H1 (cell line): ENCODE data around the gene RNF44. TPM values are rescaled to one million over a fixed set of nuclear protein-coding genes. Genes with fewer than 3 reads are reported as not detected.

Experiments
- CBX8 ChIP-seq: fragments of 300-800, 300-1000 bp; sonication (generic); IDR thresholded peaks from 2 replicates; pipeline ENCODE4 v1.7.1; 2016; ENCODE audit warnings: low read depth, low read length, borderline replicate concordance
- KDM1A ChIP-seq: fragments of 200-600, 300-600 bp; sonication (generic); IDR thresholded peaks from 2 replicates; pipeline ENCODE4 v1.7.1; 2016; ENCODE audit warnings: mild to moderate bottlenecking, low read length, borderline replicate concordance
- MAFK ChIP-seq: IDR thresholded peaks from 2 replicates; pipeline ENCODE4 v1.6.1; 2012; ENCODE audit warnings: low read depth, mild to moderate bottlenecking, improper control_type of control experiment, low read length
- polyA plus RNA-seq, 7 experiments: library from polyadenylated mRNA; depleted of rRNA in 3 of 7; stranded (reverse) in 5 of 7; unstranded in 2 of 7; fragments of >200 nt in 5 of 7; fragments of 200-250 nt in 2 of 7; gene quantifications; 1 replicate in 5 of 7; 2 replicates in 1 of 7; 4 replicates in 1 of 7; pipeline versions ENCODE4 v1.2.1 to v1.2.3, GENCODE V29; 2011 to 2013; ENCODE audit warnings: missing spikeins in 2 of 7, mixed read lengths in 2 of 7
- total RNA-seq: library from RNA; stranded (reverse); fragmentation: NEBNext Ultra II Directional; extraction: Animal tissue kit (Norgen Biotek cat#: 25700); gene quantifications from 2 replicates; pipeline ENCODE4 v1.2.1, GENCODE V29; 2021
- TF ChIP-seq, protein P1 (sequence below): IDR thresholded peaks from 2 replicates; pipeline ENCODE4 v1.6.1; 2011; ENCODE audit warnings: low read depth, mild to moderate bottlenecking, low read length; ENCODE audit not compliant: insufficient read depth
- TF ChIP-seq, protein P2 (sequence below): fragments of 300-600 bp; sonication (generic); IDR thresholded peaks from 2 replicates; pipeline ENCODE4 v1.7.1; 2012; ENCODE audit warnings: low read length, moderate library complexity, mild to moderate bottlenecking, inconsistent platforms; ENCODE audit not compliant: insufficient replicate concordance
- TF ChIP-seq, protein P3 (sequence below): IDR thresholded peaks from 2 replicates; pipeline ENCODE4 v1.6.1; 2011; ENCODE audit warnings: low read length, improper control_type of control experiment
- TF ChIP-seq, protein P4 (sequence below): IDR thresholded peaks from 2 replicates; pipeline ENCODE4 v1.6.1; 2012; ENCODE audit warnings: inconsistent platforms

Gene RNF44
- total and polyA plus RNA-seq, 2 of the 8 experiments (the other 6 are each of a cell fraction or from before 2014, with no cell fraction given) = 54.7 to 164 TPM

DNA sequence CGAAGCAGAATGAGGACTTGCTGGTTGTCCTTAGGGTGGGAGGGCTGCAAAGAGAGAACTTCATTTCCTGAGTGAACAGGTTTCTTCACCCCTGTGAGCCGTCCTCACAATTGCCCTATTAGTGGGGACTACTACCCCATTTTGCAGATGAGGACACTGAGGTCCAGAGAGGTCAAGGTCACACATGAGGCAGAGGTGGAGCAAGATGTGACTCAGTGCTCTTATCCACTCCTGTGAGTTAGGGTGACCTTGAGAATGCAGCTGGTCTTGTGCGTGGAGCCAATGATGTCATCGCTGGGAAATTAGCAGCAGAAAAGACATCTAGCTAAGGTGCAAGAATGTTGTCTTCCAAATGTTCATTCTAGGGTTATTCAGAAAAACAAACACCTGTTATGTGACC, 45.9 kb upstream of the RNF44 start (continued):
- TF ChIP-seq, protein P1, sequence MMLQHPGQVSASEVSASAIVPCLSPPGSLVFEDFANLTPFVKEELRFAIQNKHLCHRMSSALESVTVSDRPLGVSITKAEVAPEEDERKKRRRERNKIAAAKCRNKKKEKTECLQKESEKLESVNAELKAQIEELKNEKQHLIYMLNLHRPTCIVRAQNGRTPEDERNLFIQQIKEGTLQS = no peak
- TF ChIP-seq CBX8 (no peak), MAFK (no peak), KDM1A (no peak)
- TF ChIP-seq, protein P2, sequence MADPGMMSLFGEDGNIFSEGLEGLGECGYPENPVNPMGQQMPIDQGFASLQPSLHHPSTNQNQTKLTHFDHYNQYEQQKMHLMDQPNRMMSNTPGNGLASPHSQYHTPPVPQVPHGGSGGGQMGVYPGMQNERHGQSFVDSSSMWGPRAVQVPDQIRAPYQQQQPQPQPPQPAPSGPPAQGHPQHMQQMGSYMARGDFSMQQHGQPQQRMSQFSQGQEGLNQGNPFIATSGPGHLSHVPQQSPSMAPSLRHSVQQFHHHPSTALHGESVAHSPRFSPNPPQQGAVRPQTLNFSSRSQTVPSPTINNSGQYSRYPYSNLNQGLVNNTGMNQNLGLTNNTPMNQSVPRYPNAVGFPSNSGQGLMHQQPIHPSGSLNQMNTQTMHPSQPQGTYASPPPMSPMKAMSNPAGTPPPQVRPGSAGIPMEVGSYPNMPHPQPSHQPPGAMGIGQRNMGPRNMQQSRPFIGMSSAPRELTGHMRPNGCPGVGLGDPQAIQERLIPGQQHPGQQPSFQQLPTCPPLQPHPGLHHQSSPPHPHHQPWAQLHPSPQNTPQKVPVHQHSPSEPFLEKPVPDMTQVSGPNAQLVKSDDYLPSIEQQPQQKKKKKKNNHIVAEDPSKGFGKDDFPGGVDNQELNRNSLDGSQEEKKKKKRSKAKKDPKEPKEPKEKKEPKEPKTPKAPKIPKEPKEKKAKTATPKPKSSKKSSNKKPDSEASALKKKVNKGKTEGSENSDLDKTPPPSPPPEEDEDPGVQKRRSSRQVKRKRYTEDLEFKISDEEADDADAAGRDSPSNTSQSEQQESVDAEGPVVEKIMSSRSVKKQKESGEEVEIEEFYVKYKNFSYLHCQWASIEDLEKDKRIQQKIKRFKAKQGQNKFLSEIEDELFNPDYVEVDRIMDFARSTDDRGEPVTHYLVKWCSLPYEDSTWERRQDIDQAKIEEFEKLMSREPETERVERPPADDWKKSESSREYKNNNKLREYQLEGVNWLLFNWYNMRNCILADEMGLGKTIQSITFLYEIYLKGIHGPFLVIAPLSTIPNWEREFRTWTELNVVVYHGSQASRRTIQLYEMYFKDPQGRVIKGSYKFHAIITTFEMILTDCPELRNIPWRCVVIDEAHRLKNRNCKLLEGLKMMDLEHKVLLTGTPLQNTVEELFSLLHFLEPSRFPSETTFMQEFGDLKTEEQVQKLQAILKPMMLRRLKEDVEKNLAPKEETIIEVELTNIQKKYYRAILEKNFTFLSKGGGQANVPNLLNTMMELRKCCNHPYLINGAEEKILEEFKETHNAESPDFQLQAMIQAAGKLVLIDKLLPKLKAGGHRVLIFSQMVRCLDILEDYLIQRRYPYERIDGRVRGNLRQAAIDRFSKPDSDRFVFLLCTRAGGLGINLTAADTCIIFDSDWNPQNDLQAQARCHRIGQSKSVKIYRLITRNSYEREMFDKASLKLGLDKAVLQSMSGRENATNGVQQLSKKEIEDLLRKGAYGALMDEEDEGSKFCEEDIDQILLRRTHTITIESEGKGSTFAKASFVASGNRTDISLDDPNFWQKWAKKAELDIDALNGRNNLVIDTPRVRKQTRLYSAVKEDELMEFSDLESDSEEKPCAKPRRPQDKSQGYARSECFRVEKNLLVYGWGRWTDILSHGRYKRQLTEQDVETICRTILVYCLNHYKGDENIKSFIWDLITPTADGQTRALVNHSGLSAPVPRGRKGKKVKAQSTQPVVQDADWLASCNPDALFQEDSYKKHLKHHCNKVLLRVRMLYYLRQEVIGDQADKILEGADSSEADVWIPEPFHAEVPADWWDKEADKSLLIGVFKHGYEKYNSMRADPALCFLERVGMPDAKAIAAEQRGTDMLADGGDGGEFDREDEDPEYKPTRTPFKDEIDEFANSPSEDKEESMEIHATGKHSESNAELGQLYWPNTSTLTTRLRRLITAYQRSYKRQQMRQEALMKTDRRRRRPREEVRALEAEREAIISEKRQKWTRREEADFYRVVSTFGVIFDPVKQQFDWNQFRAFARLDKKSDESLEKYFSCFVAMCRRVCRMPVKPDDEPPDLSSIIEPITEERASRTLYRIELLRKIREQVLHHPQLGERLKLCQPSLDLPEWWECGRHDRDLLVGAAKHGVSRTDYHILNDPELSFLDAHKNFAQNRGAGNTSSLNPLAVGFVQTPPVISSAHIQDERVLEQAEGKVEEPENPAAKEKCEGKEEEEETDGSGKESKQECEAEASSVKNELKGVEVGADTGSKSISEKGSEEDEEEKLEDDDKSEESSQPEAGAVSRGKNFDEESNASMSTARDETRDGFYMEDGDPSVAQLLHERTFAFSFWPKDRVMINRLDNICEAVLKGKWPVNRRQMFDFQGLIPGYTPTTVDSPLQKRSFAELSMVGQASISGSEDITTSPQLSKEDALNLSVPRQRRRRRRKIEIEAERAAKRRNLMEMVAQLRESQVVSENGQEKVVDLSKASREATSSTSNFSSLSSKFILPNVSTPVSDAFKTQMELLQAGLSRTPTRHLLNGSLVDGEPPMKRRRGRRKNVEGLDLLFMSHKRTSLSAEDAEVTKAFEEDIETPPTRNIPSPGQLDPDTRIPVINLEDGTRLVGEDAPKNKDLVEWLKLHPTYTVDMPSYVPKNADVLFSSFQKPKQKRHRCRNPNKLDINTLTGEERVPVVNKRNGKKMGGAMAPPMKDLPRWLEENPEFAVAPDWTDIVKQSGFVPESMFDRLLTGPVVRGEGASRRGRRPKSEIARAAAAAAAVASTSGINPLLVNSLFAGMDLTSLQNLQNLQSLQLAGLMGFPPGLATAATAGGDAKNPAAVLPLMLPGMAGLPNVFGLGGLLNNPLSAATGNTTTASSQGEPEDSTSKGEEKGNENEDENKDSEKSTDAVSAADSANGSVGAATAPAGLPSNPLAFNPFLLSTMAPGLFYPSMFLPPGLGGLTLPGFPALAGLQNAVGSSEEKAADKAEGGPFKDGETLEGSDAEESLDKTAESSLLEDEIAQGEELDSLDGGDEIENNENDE = no peak
- TF ChIP-seq, protein P3, sequence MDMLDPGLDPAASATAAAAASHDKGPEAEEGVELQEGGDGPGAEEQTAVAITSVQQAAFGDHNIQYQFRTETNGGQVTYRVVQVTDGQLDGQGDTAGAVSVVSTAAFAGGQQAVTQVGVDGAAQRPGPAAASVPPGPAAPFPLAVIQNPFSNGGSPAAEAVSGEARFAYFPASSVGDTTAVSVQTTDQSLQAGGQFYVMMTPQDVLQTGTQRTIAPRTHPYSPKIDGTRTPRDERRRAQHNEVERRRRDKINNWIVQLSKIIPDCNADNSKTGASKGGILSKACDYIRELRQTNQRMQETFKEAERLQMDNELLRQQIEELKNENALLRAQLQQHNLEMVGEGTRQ = no peak
- TF ChIP-seq, protein P4, sequence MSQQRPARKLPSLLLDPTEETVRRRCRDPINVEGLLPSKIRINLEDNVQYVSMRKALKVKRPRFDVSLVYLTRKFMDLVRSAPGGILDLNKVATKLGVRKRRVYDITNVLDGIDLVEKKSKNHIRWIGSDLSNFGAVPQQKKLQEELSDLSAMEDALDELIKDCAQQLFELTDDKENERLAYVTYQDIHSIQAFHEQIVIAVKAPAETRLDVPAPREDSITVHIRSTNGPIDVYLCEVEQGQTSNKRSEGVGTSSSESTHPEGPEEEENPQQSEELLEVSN = no peak
